HG03520 (cell line): ENCODE data around the gene APH1B.
"Not testable (repeated sequence)": the region's sequence is repeated elsewhere in the genome, so short reads cannot be mapped to it uniquely, and the experiment has no call there.

Experiments used
- ATAC-seq: cut with Tn5 transposase; IDR thresholded peaks from one replicate; pipeline ENCODE4 v1.9.1; 2021; ENCODE audit warnings: mild to moderate bottlenecking, moderate library complexity; ENCODE audit not compliant: unreplicated experiment

APH1B gene

DNA sequence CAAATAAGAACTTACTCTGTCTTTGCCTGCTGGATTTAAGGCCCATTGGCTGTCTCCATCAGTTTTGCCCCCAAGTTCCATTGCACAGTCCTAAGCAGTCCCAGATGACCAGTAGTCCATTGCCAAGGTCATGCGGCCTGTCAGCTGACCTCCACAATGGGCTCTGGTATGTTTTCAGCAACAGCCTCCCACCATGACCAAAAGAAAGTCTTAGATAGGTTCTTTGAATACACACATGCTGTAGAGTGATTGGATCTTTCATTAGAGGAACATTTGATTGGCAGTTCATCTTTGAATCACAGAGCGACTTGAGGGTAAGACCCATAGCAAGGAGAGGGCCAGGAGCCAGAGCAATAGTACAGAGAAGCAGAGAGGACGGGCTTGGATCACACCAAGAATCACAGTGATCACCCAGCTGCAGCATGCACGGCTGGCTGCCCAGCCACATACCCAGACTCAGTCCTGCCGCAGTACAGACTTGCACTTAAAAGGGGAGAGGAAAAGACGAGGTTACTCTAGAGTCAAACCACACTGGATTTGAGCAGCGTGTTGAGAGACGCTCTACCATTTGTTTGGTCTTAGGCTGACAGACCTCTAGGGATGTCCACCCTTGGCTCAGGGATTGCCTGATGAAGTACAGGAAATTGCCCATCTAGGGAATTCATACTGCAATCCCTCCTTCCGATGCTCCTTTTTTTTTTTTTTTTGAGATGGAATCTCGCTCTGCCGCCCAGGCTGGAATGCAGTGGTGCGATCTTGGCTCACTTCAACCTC, 50.4 kb downstream of the APH1B start:
- ATAC-seq = no peak

- no peak for ATAC-seq
These were observed 52.4 kb downstream of the APH1B start for GRCh38 chr15:63329567-63330350.

- no peak for ATAC-seq
These were observed 53.5 kb downstream of the APH1B start for GRCh38 chr15:63330926-63331325.

DNA sequence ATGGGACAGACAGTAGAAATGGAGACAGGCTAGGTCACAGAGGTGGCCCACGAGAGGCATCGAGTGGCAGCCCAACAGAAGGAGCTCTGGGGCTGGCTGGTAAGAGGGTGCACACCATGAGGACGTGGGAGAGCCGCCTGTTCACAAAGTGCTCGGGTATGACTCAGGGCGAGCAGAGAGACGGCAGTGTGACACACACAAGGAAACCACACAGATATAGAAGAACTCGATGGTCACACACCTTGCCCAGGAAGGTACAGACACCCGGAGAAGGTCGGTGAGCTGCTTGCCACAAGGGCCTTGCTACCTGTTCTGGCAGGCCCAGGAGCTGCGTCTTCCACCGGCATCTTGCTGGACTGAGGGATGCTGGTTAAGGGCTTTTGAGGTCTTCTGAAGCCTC, 54.1 kb downstream of the APH1B start:
- no peak for ATAC-seq

DNA sequence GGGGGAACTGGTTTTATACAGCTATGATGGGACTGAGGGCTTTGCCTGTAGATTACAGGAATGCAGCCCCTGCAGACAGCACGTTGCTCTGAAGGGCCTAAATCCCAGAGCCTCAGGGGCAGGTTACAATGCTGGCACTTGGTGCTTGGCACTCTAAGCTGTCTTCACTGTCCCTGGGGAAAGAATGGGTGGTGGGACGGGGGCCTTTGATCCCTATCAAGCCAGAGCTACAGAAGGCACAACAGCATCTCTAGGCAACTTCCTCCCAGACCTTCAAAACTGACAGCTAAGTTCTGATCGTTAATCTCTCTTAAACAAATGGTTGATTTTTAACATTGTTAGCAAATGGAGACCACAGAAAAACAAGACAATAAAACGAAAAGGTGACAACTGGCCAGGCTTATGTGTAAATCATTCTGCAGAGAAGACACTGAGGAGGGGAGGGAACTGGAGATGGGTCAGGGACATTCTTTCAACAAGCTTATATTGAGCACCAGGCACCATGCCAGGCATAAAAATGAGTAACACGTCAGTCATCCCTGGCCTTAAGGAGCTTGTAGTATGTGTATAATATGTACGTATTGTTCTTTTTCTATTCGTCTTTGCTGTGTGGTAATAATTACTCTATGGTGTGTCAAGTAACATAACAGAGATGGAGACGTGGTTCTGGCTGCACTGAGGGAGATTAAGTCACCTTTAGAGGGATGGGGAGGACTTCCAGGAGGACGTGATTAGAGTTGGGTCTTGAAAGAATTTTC, 55.1 kb downstream of the APH1B start:
- ATAC-seq = no peak

GRCh38 chr15:63334821-63335220, 57.4 kb downstream of the APH1B start:
- no peak for ATAC-seq

- ATAC-seq = no peak
These were observed 58.3 kb downstream of the APH1B start for GRCh38 chr15:63335543-63336240.

GRCh38 chr15:63337046-63337445, 59.6 kb downstream of the APH1B start:
- ATAC-seq = no peak

DNA sequence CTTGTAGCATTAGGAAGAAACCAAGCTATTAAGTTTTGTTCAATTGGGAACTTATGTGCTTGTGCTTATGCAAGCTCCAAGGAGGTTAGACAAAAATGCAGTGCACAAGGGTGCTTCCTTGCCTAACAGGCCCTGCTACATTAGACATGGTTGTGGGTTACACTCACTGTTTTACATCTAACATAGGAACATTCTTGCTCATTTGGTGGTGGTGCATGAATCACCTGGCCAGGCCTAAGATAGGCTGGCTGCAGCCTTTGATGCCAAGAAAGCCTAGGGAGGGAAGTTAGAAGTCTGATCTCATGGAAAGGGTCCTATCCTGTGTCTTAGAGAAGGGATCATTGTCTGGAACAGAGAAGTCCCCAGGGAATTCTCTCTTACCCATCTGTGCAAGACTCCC, 60.8 kb downstream of the APH1B start:
- no peak for ATAC-seq

DNA sequence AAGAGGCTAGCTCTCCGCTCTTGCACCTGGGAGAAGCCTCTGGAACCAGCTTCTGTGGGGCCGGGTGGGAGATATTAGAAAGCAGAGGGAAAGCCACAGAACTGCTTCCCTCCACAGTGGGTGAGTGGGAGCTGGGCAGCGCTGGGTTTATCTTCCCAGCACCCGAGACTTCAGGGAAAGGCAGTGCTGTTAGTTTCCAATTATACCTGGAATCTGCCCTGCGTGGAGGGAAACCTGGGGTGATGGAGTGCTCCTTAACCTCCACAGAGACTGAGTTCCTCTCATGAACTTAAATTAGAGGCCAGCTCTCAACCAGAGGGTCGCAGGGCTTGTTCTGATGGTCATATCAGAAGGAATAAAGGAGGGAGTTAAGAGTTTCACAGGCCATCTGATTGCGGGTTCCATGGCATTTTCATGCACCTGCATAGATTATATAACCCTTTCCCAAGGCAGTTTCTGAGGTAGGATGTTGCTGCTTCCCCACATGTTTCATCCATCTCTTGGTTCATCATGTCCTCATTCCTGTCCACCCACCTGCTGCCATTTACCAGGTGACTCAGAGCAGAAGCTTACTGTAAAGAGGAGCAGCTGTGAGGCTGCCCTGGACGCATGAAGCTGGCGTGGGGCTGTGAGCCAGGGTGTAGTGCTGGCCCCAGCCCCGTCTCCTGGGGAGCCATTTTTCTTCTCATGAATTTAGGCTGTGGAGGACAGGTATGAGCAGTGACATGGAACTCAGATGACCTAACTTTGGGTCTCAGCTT, 61.8 kb downstream of the APH1B start:
- no peak for ATAC-seq

GRCh38 chr15:63339836-63340235, 62.4 kb downstream of the APH1B start:
- ATAC-seq = no peak

DNA sequence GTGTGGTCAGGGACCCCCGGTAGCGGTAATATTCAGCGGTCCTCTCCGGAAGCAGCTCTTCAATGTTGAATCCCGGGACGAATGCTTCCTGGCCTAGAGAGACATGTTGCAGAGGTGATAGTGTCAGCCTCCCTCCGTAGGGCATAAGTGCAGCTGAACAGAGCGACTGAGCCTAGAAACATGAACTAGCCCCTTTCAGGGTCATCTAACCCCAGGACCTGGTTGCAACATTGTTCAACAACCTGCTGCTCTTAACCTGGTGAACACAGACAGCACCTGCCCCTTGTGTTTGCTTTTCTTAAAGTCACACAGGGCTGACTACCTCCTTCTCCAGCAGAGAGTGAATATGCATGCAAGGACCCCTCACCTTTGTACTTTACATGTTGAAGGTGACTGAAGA, 62.9 kb downstream of the APH1B start:
- no peak for ATAC-seq

- ATAC-seq = no peak
These were observed 63.5 kb downstream of the APH1B start for GRCh38 chr15:63340878-63341277.

DNA sequence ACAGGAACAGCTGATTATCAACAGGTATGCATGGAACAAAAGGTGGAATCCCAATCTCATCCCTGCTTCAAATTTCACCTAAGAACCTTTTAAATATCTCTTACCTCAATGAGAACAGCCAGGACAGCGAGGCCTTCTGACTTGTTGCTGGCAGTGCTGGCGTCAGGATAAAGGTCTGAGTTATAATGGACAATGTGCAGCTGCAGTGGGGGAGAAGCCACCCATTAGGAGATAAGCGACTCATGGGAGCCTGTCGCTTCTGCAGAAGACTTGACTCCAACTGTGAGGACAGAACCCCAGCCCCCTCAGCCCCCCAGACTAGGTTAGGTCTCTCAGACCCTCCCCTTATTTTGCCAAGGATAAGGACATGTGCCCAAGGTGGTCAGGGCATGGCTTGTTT, 64.5 kb downstream of the APH1B start:
- ATAC-seq = no peak

DNA sequence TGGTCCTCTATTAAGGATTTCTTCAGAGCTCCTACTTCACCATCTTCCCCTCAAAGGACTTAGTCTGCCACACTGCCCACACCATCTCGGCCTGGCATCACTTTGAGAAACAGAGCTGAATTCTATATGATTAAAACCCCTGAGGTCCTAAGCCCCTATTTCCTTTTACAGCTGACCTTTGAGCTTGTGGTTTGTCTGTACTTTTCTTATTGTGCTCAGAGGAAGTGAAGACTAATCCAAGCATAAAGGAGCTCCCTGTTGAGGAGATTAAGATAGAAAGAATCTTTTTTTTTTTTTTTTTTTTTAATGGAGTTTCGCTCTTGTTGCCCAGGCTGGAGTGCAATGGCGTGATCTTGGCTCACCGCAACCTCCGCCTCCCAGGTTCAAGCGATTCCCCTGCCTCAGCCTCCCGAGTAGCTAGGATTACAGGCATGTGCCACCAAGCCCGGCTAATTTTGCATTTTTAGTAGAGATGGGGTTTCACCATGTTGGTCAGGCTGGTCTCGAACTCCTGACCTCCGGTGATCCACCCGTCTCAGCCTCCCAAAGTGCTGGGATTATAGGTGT, 65.7 kb downstream of the APH1B start:
- not testable (repeated sequence) for ATAC-seq

- ATAC-seq = no peak
These were observed 67.5 kb downstream of the APH1B start for GRCh38 chr15:63344731-63345390.

DNA sequence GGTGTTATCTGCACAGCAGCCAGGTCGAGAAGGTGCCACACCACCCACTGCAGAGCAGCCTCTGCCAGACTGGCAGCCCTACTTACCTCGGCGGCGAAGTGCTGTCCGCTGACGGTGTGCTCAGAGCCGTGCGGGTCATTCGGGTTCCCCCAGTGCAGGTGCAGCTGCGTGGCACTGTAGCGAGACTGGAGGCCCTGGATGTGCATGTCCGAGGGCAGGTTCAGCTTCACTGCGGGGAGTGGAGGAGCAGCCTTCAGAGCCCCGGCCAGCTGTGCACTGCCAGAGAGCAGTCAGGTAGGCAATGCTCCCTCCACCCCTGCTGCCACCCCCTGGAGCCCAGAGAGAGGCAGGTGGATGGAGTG, 68.0 kb downstream of the APH1B start:
- no peak for ATAC-seq

GRCh38 chr15:63347074-63347857, 69.9 kb downstream of the APH1B start:
- no peak for ATAC-seq

GRCh38 chr15:63348392-63348791, 71.0 kb downstream of the APH1B start:
- ATAC-seq = no peak
